K562 (cell line): Measurements from ENCODE around the gene CSMD2. TPM values are rescaled to one million over a fixed set of nuclear protein-coding genes. Genes with fewer than 3 reads are reported as not detected.

Experiments
- ATAC-seq: fragments of 200-7000 bp; cut with Tn5 transposase; 3 replicates; pipeline ENCODE4 v1.9.1; 2020; ENCODE audit warnings: moderate library complexity
- BruUV-seq: library from RNA; stranded (reverse); fragments of 400-500 nt; replicated peaks from 2 replicates; lab custom pipeline; 2021; lab: Mats Ljungman, UMichigan
- CTCF ChIA-PET: fragments of 300-600 bp; formaldehyde crosslinking; extraction: SDS; loops from one replicate; lab custom pipeline; 2021; ENCODE audit warnings: low intra/inter-chr PET ratio; lab: Yijun Ruan, JAX
- POLR2A ChIA-PET: fragments of 300-600, 350-650 bp; sonication (Branson Sonifier 250); formaldehyde crosslinking; extraction: SDS; loops from one replicate; lab custom pipeline; 2021; ENCODE audit warnings: antibody characterized with exemption, inconsistent platforms; lab: Yijun Ruan, JAX
- DNase-seq, 4 experiments: peaks; one replicate each; pipeline versions ENCODE4 v3.0.0 to v3.0.0-alpha.2; 2011 to 2018; ENCODE audit warnings: low spot score in 3 of 4, mixed read lengths in 3 of 4; ENCODE audit errors: extremely low read depth in 1 of 4
- FAIRE-seq: peaks from 2 replicates; lab custom pipeline; 2011; peaks lifted over from hg19 to GRCh38; lab: Jason Lieb, UNC
- H2AFZ ChIP-seq: 2 replicates; pipeline ENCODE4 v1.6.0; 2011; ENCODE audit warnings: low read depth, low read length, control low read depth, inconsistent platforms
- H3K27ac ChIP-seq: fragments of 200-600 bp; 3 replicates; pipeline ENCODE4 v1.8.0; 2011; ENCODE audit warnings: low read depth, mild to moderate bottlenecking, control low read depth, inconsistent platforms, low read length, moderate library complexity, mixed read lengths; ENCODE audit errors: extremely low read depth
- H3K27me3 ChIP-seq, 2 experiments: fragments of 300-600 bp in 1 of 2; 2 replicates in 1 of 2; 3 replicates in 1 of 2; pipeline versions ENCODE4 v1.6.0 to v1.8.0; 2011; ENCODE audit warnings: inconsistent platforms in 2 of 2, low read length in 2 of 2, mild to moderate bottlenecking in 1 of 2, mixed read lengths in 1 of 2, moderate library complexity in 1 of 2; ENCODE audit not compliant: control insufficient read depth in 2 of 2, insufficient read depth in 2 of 2
- H3K36me3 ChIP-seq: fragments of 300-600 bp; 3 replicates; pipeline ENCODE4 v1.8.0; 2011; ENCODE audit warnings: mild to moderate bottlenecking, low read length, inconsistent platforms; ENCODE audit not compliant: control insufficient read depth, insufficient read depth
- H3K4me1 ChIP-seq, 2 experiments: fragments of 200-600 bp in 1 of 2; replicated peaks in 1 of 2; 2 replicates in 1 of 2; 3 replicates in 1 of 2; pipeline versions ENCODE4 v1.5.1 to v1.8.0; 2011; ENCODE audit warnings: inconsistent platforms in 2 of 2, low read length in 2 of 2, mild to moderate bottlenecking in 1 of 2, mixed read lengths in 1 of 2, moderate library complexity in 1 of 2; ENCODE audit not compliant: control insufficient read depth in 2 of 2, insufficient read depth in 2 of 2
- H3K4me2 ChIP-seq: 2 replicates; pipeline ENCODE4 v1.6.1; 2011; ENCODE audit warnings: low read length, control low read depth, inconsistent platforms, mixed read lengths; ENCODE audit not compliant: insufficient read depth
- H3K4me3 ChIP-seq: fragments of 200-600 bp; sonication (generic), shearing (Covaris generic); 2 replicates; pipeline ENCODE4 v1.5.1; 2016; ENCODE audit warnings: control low read depth, inconsistent platforms
- H3K79me2 ChIP-seq: fragments of 200-600 bp; 3 replicates; pipeline ENCODE4 v1.8.0; 2011; ENCODE audit warnings: low read length, inconsistent platforms; ENCODE audit not compliant: control insufficient read depth, insufficient read depth
- H3K9ac ChIP-seq, 2 experiments: 2 replicates each; pipeline versions ENCODE4 v1.6.0 to v1.6.1; 2011; ENCODE audit warnings: low read depth in 2 of 2, low read length in 2 of 2, control low read depth in 1 of 2, inconsistent platforms in 1 of 2, mild to moderate bottlenecking in 1 of 2, mixed read lengths in 1 of 2; ENCODE audit not compliant: insufficient read depth in 1 of 2
- H3K9me1 ChIP-seq: one replicate; pipeline ENCODE4 v1.6.0; 2011; ENCODE audit warnings: inconsistent platforms, mild to moderate bottlenecking, low read length, moderate library complexity; ENCODE audit not compliant: control insufficient read depth, insufficient read depth
- H3K9me3 ChIP-seq: replicated peaks from 2 replicates; pipeline ENCODE4 v1.5.1; 2011; ENCODE audit warnings: low read depth, low read length, inconsistent platforms; ENCODE audit not compliant: control insufficient read depth, insufficient read depth
- H4K20me1 ChIP-seq: replicated peaks from 2 replicates; pipeline ENCODE4 v1.6.1; 2011; ENCODE audit warnings: low read length, inconsistent platforms, mixed read lengths; ENCODE audit not compliant: control insufficient read depth, insufficient read depth
- BDP1 ChIP-seq: IDR thresholded peaks from 3 replicates; pipeline ENCODE4 v1.6.1; 2011; ENCODE audit not compliant: insufficient read length, insufficient read depth
- CBX8 ChIP-seq: fragments of 200-600 bp; sonication (generic); IDR thresholded peaks from 2 replicates; pipeline ENCODE4 v1.6.1; 2012; ENCODE audit warnings: borderline replicate concordance, mixed run types, low read depth, mild to moderate bottlenecking, moderate library complexity, mixed read lengths, low read length, control low read depth, inconsistent platforms; ENCODE audit not compliant: poor library complexity, severe bottlenecking; ENCODE audit errors: extremely low read depth
- DACH1 ChIP-seq: fragments of 450-650 bp; IDR thresholded peaks from 2 replicates; pipeline ENCODE4 v1.6.1; 2018; ENCODE audit not compliant: partially characterized antibody
- ILF3 ChIP-seq: fragments of 450-650 bp; IDR thresholded peaks from 2 replicates; pipeline ENCODE4 v1.6.1; 2018; ENCODE audit warnings: antibody characterized with exemption, mild to moderate bottlenecking, moderate library complexity, borderline replicate concordance
- JUN ChIP-seq, 2 experiments: sonication (generic) in 1 of 2; formaldehyde crosslinking in 1 of 2; IDR thresholded peaks; 2 replicates each; pipeline versions ENCODE4 v1.6.1 to v1.8.0; 2012 to 2022; ENCODE audit warnings: borderline replicate concordance in 2 of 2, mild to moderate bottlenecking in 2 of 2, improper control_type of control experiment in 1 of 2, low read depth in 1 of 2, low read length in 1 of 2, missing genetic modification reagents in 1 of 2
- MIER1 ChIP-seq: fragments of 450-650 bp; IDR thresholded peaks from 2 replicates; pipeline ENCODE4 v1.6.1; 2016; ENCODE audit warnings: antibody characterized with exemption, mild to moderate bottlenecking, low read depth
- NCOA1 ChIP-seq: fragments of 450-650 bp; IDR thresholded peaks from 2 replicates; pipeline ENCODE4 v1.6.1; 2016; ENCODE audit warnings: low read depth
- PHTF2 ChIP-seq: fragments of 250-450 bp; sonication (Bioruptor Pico); IDR thresholded peaks from 2 replicates; pipeline ENCODE4 v1.5.0; 2021; ENCODE audit warnings: mild to moderate bottlenecking
- TCF7 ChIP-seq: sonication (generic); IDR thresholded peaks from 2 replicates; pipeline ENCODE4 v1.6.1; 2016; ENCODE audit warnings: antibody characterized with exemption, borderline replicate concordance
- ZBTB2 ChIP-seq: fragments of 450-650 bp; IDR thresholded peaks from 2 replicates; pipeline ENCODE4 v1.6.1; 2016; ENCODE audit warnings: antibody characterized with exemption
- ZKSCAN3 ChIP-seq: fragments of 250-450 bp; sonication (Bioruptor Pico); IDR thresholded peaks from 2 replicates; pipeline ENCODE4 v1.4.0; 2020
- ZNF133 ChIP-seq: fragments of 250-450 bp; sonication (Bioruptor Pico); IDR thresholded peaks from 2 replicates; pipeline ENCODE4 v1.4.0; 2020; ENCODE audit warnings: mild to moderate bottlenecking
- ZNF175 ChIP-seq: fragments of 200-800 bp; sonication (Bioruptor generic); IDR thresholded peaks from 2 replicates; pipeline ENCODE4 v1.6.1; 2016; ENCODE audit warnings: low read depth, mild to moderate bottlenecking, missing genetic modification characterization, missing compliant biosample characterization
- ZNF311 ChIP-seq: fragments of 250-450 bp; sonication (Bioruptor Pico); IDR thresholded peaks from 2 replicates; pipeline ENCODE4 v1.4.0; 2020; ENCODE audit warnings: mild to moderate bottlenecking, moderate library complexity
- ZNF408 ChIP-seq: fragments of 250-450 bp; sonication (Bioruptor Pico); IDR thresholded peaks from 2 replicates; pipeline ENCODE4 v1.4.0; 2020; ENCODE audit warnings: low read depth, mild to moderate bottlenecking, moderate library complexity
- WGBS: fragments of 100-300 bp; shearing (Covaris generic); methylation state at CpG from one replicate; pipeline ENCODE4 v1.1.6; 2016; ENCODE audit warnings: low coverage, mixed read lengths; ENCODE audit not compliant: insufficient coverage; ENCODE audit errors: missing lambda C conversion rate; 5-methylcytosine and 5-hydroxymethylcytosine counted together
- in situ Hi-C: fragments of 300-500 bp; cut with MboI; formaldehyde crosslinking; loops from 4 replicates; pipeline ENCODE4 v1.15.0; 2018; ENCODE audit warnings: inconsistent platforms, mixed read lengths
- intact Hi-C: fragments of 100-400 bp; cut with micrococcal nuclease; formaldehyde crosslinking; loops from 2 replicates; pipeline ENCODE4 v1.14.2; 2022
- polyA plus RNA-seq, 8 experiments: library from polyadenylated mRNA; depleted of rRNA in 4 of 8; stranded (reverse) in 5 of 8; unstranded in 3 of 8; fragments of >200 nt; fragmentation: Nextera tagmentation in 2 of 8; fragmentation: Illumina TruSeq in 1 of 8; extraction: Ambion mirVana in 2 of 8; extraction: Trizol in 1 of 8; gene quantifications; 2 replicates each; pipeline versions ENCODE4 v1.2.1 to v1.2.3, GENCODE V29; 2011 to 2014; ENCODE audit warnings: inconsistent platforms in 1 of 8, missing spikeins in 1 of 8
- total RNA-seq, 7 experiments: library from RNA; depleted of rRNA in 6 of 7; stranded (reverse); fragments of >200 nt in 6 of 7; fragmentation: Illumina TruSeq in 2 of 7; extraction: Trizol in 2 of 7; gene quantifications; 2 replicates each; pipeline versions ENCODE4 v1.2.1 to v1.2.3, GENCODE V29; 2011 to 2021; ENCODE audit warnings: low replicate concordance in 1 of 7

CSMD2 gene
- total and polyA plus RNA-seq, 9 of the 15 experiments (the other 6 are each of a cell fraction or from before 2014, with no cell fraction given) = not detected

- ATAC-seq = no peak
- Histone ChIP-seq H3K4me1 (no peaks in the 10 kb centered on the region), H4K20me1 (no peaks in the 10 kb centered on the region), H3K27me3 (peaks cover 0 to 15% of the 10 kb centered on the region in 2 experiments; a peak in 3 of 5 replicates), H3K4me3 (no peak overlapping the region), H3K36me3 (no peaks in the 10 kb centered on the region), H3K79me2 (no peaks in the 10 kb centered on the region), H2AFZ (no peak overlapping the region), H3K4me2 (no peak overlapping the region), H3K9ac (no peak overlapping the region), H3K9me1 (no peaks in the 10 kb centered on the region), H3K9me3 (no peaks in the 10 kb centered on the region), H3K27ac (no peak overlapping the region)
- intact Hi-C loops (no loop called here), in situ Hi-C loops (no loop called here)
- 2% methylated on average over 4 of the region's 4 CpGs for WGBS
- CTCF ChIA-PET = no interaction called here
- POLR2A ChIA-PET = no interaction called here
- DNase-seq = no peak
- BruUV-seq = no TSS peak
- FAIRE-seq = no peak
- no peak for TF ChIP-seq ZNF133
- TF ChIP-seq ZNF311 (CRISPR knock-in tag) = no peak
- no peak for TF ChIP-seq ZNF175
- no peak for TF ChIP-seq BDP1
- no peak for TF ChIP-seq PHTF2
- no peak for TF ChIP-seq ZNF408
- TF ChIP-seq DACH1 = no peak
- no peak for TF ChIP-seq MIER1
- no peak for TF ChIP-seq JUN (IDR thresholded peaks at IDR 0.05; ENCODE audit: borderline replicate concordance, low read depth, low read length)
- no peak for TF ChIP-seq JUN (CRISPR knock-in tag; IDR thresholded peaks at IDR 0.05; ENCODE audit: borderline replicate concordance)
- TF ChIP-seq CBX8 = no peak
- TF ChIP-seq ZBTB2 = no peak
- TF ChIP-seq ZKSCAN3 (CRISPR knock-in tag) = no peak
- TF ChIP-seq TCF7 = no peak
- TF ChIP-seq NCOA1 = no peak
- TF ChIP-seq ILF3 = no peak
Observed at GRCh38 chr1:33659641-33660040, 505.4 kb downstream of the CSMD2 start.
